HUDEP-2 (cell line): ENCODE results near the gene GREB1.

ENCODE experiments used
- DNase-seq, 76 experiments: peaks; one replicate each; lab custom pipeline; 2025; ENCODE audit not compliant: unreplicated experiment in 76 of 76; lab: John Stamatoyannopoulos, UW

Gene GREB1

GRCh38 chr2:11679016-11679415 lies 145.2 kb downstream of the GREB1 start:
- DNase-seq, result no peak

GRCh38 chr2:11679486-11680181 lies 145.8 kb downstream of the GREB1 start:
- no peak for DNase-seq

DNA sequence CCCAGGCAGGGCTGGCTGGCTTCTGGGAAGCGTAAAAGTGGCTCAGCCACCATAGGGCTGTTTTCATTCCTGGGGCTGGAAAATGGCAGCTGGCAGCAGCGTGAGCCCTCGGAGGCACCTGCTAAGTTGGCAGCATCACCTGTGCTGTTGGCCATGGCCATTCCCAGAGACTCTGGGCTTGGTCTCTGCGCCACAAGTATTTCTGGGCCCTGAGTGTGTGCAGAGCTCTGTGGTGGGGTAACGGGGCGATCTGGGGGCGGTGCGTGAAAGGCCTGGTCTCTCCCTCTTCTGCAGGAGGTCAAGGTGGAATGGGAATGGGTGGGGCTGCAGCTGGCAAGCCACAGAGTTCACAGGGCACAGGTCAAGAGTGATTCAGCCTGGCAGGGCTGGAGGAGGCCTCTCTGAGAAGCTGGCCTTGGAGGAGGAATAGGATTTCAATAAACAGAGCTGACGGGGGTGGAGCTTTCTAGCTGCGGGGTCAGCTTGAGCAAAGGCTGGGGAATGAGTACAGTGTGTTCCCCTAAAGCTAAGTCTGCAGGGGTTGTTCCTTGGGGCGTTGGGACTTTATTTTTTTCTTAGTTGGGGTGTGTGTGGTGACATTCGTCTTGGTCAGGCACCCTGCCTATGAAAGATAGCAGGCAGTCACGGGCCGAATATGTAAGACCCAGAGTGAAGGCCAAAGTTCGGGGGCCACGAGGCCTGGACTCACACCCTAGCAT lies 146.5 kb downstream of the GREB1 start:
- no peak for DNase-seq

DNA sequence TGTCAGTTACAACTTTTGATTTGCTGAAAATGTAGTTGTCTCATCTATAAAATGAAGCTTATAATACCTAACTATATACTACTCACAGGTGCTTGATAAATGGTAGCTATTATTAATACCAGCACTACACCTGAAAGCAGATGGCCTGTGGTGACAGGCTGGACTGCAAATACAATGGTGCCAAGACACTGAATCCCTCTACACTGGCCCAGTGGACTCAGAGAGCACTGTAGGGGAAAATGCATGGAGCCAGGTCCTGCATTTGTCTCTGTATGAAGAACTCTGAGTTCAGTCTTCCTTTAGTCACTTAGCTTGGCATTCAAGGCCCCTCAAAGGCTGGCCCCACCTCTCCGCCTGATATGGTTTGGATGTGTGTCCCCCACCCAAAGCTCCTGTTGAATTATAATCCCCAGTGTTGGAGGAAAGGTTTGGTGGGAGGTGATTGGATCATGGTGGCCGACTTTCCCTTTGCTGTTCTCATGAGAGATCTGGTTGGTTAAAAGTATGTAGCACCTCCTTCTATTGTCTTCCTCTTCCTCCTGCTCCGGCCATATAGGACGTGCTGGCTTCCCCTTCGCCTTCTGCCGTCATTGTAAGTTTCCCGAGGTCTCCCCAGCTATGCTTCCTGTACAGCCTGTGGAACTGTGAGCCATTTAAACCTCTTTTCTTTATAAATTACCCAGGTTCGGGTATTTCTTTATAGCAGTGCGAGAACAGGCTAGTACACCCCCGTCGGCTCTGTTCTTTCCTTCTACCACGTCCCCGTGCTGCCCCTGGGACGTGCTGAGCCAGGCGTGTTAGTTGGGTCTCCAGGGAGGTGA lies 147.3 kb downstream of the GREB1 start:
- DNase-seq, result no peak

- peak in 36 of 76 experiments; percentile 1 to 55 (median 19) for DNase-seq
Measured at GRCh38 chr2:11681722-11682589, 148.1 kb downstream of the GREB1 start.

DNA sequence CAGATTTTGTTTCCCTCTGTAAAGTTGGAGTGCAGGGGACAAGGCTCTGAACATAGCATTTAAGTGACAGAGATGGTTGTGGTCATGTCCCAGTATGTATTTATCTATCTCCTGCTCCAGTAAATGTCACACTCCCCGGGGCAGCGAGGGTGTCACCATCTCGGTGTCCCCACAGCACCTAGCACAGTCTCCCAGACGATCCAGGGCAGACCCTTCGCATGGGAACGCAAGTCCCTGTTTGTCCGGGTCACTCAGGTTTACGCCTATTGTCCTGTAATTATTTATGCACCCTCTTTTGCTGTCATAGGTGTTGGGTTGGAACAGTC lies 148.7 kb downstream of the GREB1 start:
- no peak for DNase-seq

DNA sequence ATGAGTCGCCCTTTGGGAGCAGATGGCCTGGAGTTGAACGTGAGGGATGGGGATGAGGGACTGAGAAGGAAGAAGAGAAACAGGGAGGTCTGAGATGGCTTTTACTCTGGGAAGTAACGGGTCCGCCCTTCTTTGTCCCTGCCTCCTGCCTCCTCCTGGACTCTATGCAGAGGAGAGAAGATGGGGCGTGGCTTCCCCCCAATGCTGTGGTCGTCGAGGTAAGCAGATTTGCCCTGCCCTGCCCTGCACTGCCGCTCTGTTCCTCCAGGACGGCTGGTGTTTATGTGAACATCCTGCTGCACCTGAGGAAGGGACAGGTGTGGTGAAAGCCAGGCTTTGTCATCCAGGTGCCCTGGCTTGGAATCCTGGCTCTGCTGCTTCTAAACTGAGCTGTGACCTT lies 149.6 kb downstream of the GREB1 start:
- no peak for DNase-seq

- no peak for DNase-seq
Measured at GRCh38 chr2:11683966-11684365, 150.1 kb downstream of the GREB1 start.

- DNase-seq, result no peak
Measured at GRCh38 chr2:11684894-11685460, 151.1 kb downstream of the GREB1 start.

DNA sequence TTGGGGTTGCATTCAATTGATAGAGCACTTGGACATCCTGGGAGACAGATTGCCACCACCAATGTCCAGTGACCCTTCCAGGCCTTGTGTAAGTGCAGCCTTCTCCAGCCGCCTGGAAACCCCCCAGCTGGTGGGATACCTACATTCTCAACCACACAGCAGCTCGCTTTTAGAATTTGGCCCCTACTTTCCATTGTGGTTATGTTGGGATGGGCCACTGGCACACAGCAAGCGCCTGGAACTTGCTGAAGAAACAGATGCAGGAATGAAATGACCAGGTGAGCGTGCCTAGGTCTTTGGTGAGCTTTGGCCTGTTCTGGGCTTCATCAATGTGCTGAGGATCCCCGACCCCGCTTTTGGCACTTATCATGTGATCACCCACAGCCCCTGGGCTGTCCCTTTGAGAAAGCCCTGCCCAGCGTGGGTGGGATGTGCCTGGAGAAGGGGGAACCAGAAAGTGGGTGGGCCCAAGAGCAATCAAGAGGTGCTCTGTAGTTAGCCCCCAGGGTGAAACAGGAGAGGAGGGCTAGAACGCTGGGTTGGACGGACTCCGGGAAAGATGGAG lies 152.1 kb downstream of the GREB1 start:
- DNase-seq, result no peak

- no peak for DNase-seq
Measured at GRCh38 chr2:11687736-11688135, 153.9 kb downstream of the GREB1 start.

GRCh38 chr2:11688222-11689069 lies 154.6 kb downstream of the GREB1 start:
- DNase-seq, result peak in 73 of 76 experiments; percentile 14 to 87 (median 70)

DNA sequence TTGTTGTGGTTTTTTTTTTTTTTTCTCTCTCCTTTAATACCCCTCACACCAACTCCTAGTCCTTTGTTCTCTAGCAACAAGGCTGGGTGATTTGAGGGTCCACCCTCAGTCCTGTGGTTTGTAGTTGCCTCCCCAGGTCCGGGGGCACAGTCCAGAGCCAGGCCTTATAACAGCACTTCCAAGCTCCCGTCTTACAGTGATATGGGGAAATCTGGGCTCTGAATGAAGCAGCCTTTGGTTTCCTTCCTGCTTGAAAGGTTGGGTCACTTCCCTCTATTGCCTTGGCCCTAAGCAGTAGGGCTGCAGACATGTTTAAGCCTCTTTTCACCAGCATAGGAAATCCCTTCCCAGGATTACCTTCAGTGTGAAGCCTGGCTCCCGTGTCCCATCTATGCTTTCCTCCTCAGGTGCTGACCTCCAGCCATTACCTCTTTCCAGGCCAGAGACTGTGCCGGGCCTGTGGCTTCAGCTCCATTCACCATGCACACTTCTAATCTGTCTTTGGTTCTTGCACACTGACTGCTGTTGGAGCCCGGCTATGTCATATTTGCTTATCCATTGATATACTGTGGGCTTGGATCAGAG lies 157.3 kb downstream of the GREB1 start:
- DNase-seq, result no peak
